IMR-90 (cell line): ENCODE data around the gene RB1. TPM values are rescaled to one million over a fixed set of nuclear protein-coding genes. Genes with fewer than 3 reads are reported as not detected.

Experiments
- ATAC-seq: fragments of 200-7000 bp; cut with Tn5 transposase; 2 replicates; pipeline ENCODE4 v1.9.1; 2020; ENCODE audit warnings: low read depth, mild to moderate bottlenecking, moderate library complexity
- BruUV-seq: library from RNA; stranded (reverse); fragments of 400-500 nt; replicated peaks from 2 replicates; lab custom pipeline; 2021; lab: Mats Ljungman, UMichigan
- CTCF ChIA-PET: fragments of 300-600 bp; formaldehyde crosslinking; extraction: SDS; loops from one replicate; lab custom pipeline; 2021; ENCODE audit warnings: antibody characterized with exemption; lab: Yijun Ruan, JAX
- POLR2A ChIA-PET: fragments of 300-600 bp; sonication (Branson Sonifier 250); formaldehyde crosslinking; loops from one replicate; lab custom pipeline; 2022; ENCODE audit warnings: antibody characterized with exemption; ENCODE audit not compliant: unreplicated experiment; lab: Charles Lee
- DNase-seq: peaks from one replicate; pipeline ENCODE4 v3.0.0; 2013
- H2AFZ ChIP-seq: replicated peaks from 2 replicates; pipeline ENCODE3; 2013; ENCODE audit warnings: low read length, mild to moderate bottlenecking; ENCODE audit not compliant: poor library complexity
- H2AK5ac ChIP-seq: 2 replicates; pipeline ENCODE4 v1.6.1; 2013; ENCODE audit warnings: low read depth, low read length, inconsistent platforms
- H2AK9ac ChIP-seq: replicated peaks from 2 replicates; pipeline ENCODE3; 2013; ENCODE audit warnings: mild to moderate bottlenecking, low read depth, low read length, moderate library complexity; ENCODE audit not compliant: poor library complexity
- H2BK120ac ChIP-seq: 2 replicates; pipeline ENCODE4 v1.6.1; 2013; ENCODE audit warnings: low read depth, low read length, inconsistent platforms
- H2BK15ac ChIP-seq: 3 replicates; pipeline ENCODE4 v1.6.1; 2013; ENCODE audit warnings: low read depth, low read length, inconsistent platforms
- H2BK20ac ChIP-seq: 2 replicates; pipeline ENCODE4 v1.6.1; 2013; ENCODE audit warnings: low read depth, mild to moderate bottlenecking, inconsistent platforms, low read length, moderate library complexity
- H2BK5ac ChIP-seq: 2 replicates; pipeline ENCODE4 v1.6.1; 2013; ENCODE audit warnings: mild to moderate bottlenecking, low read depth, low read length, inconsistent platforms; ENCODE audit not compliant: poor library complexity, severe bottlenecking
- H3K14ac ChIP-seq: replicated peaks from 2 replicates; pipeline ENCODE4 v1.6.1; 2013; ENCODE audit warnings: low read depth, low read length, inconsistent platforms
- H3K18ac ChIP-seq: 2 replicates; pipeline ENCODE4 v1.6.1; 2013; ENCODE audit warnings: low read depth, low read length, control low read depth
- H3K23ac ChIP-seq: 2 replicates; pipeline ENCODE4 v1.6.1; 2013; ENCODE audit warnings: low read depth, low read length, inconsistent platforms
- H3K27ac ChIP-seq: 2 replicates; pipeline ENCODE4 v1.5.1; 2013; ENCODE audit warnings: mild to moderate bottlenecking, control low read depth, low read length; ENCODE audit not compliant: insufficient read depth
- H3K27me3 ChIP-seq: 2 replicates; pipeline ENCODE4 v1.6.1; 2013; ENCODE audit warnings: low read length; ENCODE audit not compliant: control insufficient read depth, insufficient read depth
- H3K36me3 ChIP-seq: 2 replicates; pipeline ENCODE4 v1.6.1; 2013; ENCODE audit warnings: low read length, mixed read lengths; ENCODE audit not compliant: control insufficient read depth, insufficient read depth
- H3K4ac ChIP-seq: 2 replicates; pipeline ENCODE4 v1.6.1; 2013; ENCODE audit warnings: low read depth, low read length, inconsistent platforms
- H3K4me1 ChIP-seq: 2 replicates; pipeline ENCODE4 v1.6.1; 2013; ENCODE audit warnings: low read length, mixed read lengths; ENCODE audit not compliant: control insufficient read depth, insufficient read depth
- H3K4me2 ChIP-seq: 2 replicates; pipeline ENCODE4 v1.6.1; 2013; ENCODE audit warnings: low read depth, mild to moderate bottlenecking, control low read depth, low read length, moderate library complexity
- H3K4me3 ChIP-seq: 2 replicates; pipeline ENCODE4 v1.5.1; 2013; ENCODE audit warnings: low read depth, mild to moderate bottlenecking, control low read depth, low read length, moderate library complexity; ENCODE audit not compliant: insufficient read depth
- H3K56ac ChIP-seq: 2 replicates; pipeline ENCODE4 v1.6.1; 2013; ENCODE audit warnings: low read length, inconsistent platforms; ENCODE audit not compliant: insufficient read depth; ENCODE audit errors: extremely low read depth
- H3K79me1 ChIP-seq, 2 experiments: 2 replicates each; pipeline ENCODE4 v1.6.1; 2013; ENCODE audit warnings: low read length in 2 of 2, inconsistent platforms in 1 of 2, low read depth in 1 of 2
- H3K9ac ChIP-seq: 2 replicates; pipeline ENCODE4 v1.6.1; 2013; ENCODE audit warnings: low read depth, low read length, control low read depth
- H3K9me1 ChIP-seq: 2 replicates; pipeline ENCODE4 v1.6.1; 2013; ENCODE audit warnings: low read length, inconsistent platforms; ENCODE audit not compliant: insufficient read depth
- H3K9me3 ChIP-seq: 2 replicates; pipeline ENCODE4 v1.6.1; 2013; ENCODE audit warnings: low read length; ENCODE audit not compliant: control insufficient read depth, insufficient read depth
- H4K20me1 ChIP-seq: 2 replicates; pipeline ENCODE4 v1.6.1; 2013; ENCODE audit warnings: low read length, inconsistent platforms; ENCODE audit not compliant: insufficient read depth
- H4K5ac ChIP-seq: 2 replicates; pipeline ENCODE4 v1.6.1; 2013; ENCODE audit warnings: mild to moderate bottlenecking, low read depth, low read length, control low read depth
- H4K8ac ChIP-seq, 2 experiments: 2 replicates each; pipeline ENCODE4 v1.6.1; 2013; ENCODE audit warnings: low read depth in 2 of 2, low read length in 2 of 2, control low read depth in 1 of 2, inconsistent platforms in 1 of 2
- H4K91ac ChIP-seq: 2 replicates; pipeline ENCODE4 v1.6.1; 2013; ENCODE audit warnings: low read depth, low read length, inconsistent platforms; ENCODE audit not compliant: insufficient read depth
- BHLHE40 ChIP-seq: fragments of 150-350 bp; IDR thresholded peaks from 2 replicates; pipeline ENCODE4 v1.6.1; 2016; ENCODE audit warnings: mild to moderate bottlenecking, low read depth, low read length
- CEBPB ChIP-seq: IDR thresholded peaks from 2 replicates; pipeline ENCODE4 v1.6.1; 2012; ENCODE audit warnings: low read depth, low read length, improper control_type of control experiment
- CHD1 ChIP-seq: IDR thresholded peaks from 2 replicates; pipeline ENCODE4 v1.6.1; 2012; ENCODE audit warnings: low read depth, low read length, improper control_type of control experiment
- FOS ChIP-seq: fragments of 150-350 bp; IDR thresholded peaks from 2 replicates; pipeline ENCODE4 v1.6.1; 2016; ENCODE audit warnings: low read depth, low read length
- MAFK ChIP-seq: IDR thresholded peaks from 2 replicates; pipeline ENCODE4 v1.6.1; 2012; ENCODE audit warnings: low read depth, low read length, improper control_type of control experiment
- MAZ ChIP-seq: IDR thresholded peaks from 2 replicates; pipeline ENCODE4 v1.6.1; 2012; ENCODE audit warnings: low read depth, mild to moderate bottlenecking, low read length, improper control_type of control experiment, moderate library complexity, borderline replicate concordance
- MXI1 ChIP-seq: IDR thresholded peaks from 2 replicates; pipeline ENCODE4 v1.6.1; 2012; ENCODE audit warnings: low read depth, mild to moderate bottlenecking, low read length, moderate library complexity, borderline replicate concordance
- NFE2L2 ChIP-seq: fragments of 150-350 bp; IDR thresholded peaks from 2 replicates; pipeline ENCODE4 v1.6.1; 2016; ENCODE audit warnings: low read depth, mild to moderate bottlenecking, low read length
- POLR2A ChIP-seq: IDR thresholded peaks from 2 replicates; pipeline ENCODE4 v1.6.1; 2012; ENCODE audit warnings: mild to moderate bottlenecking, low read depth, low read length
- RAD21 ChIP-seq: IDR thresholded peaks from 2 replicates; pipeline ENCODE4 v1.6.1; 2012; ENCODE audit warnings: low read length, improper control_type of control experiment
- RCOR1 ChIP-seq: IDR thresholded peaks from 2 replicates; pipeline ENCODE4 v1.6.1; 2012; ENCODE audit warnings: mild to moderate bottlenecking, low read length, improper control_type of control experiment; ENCODE audit not compliant: insufficient replicate concordance
- RFX5 ChIP-seq: IDR thresholded peaks from 2 replicates; pipeline ENCODE4 v1.8.0; 2012; ENCODE audit warnings: low read depth, mild to moderate bottlenecking, low read length, moderate library complexity
- SMC3 ChIP-seq: fragments of 150-350 bp; IDR thresholded peaks from 2 replicates; pipeline ENCODE4 v1.6.1; 2016; ENCODE audit warnings: low read depth, mild to moderate bottlenecking, antibody characterized with exemption, low read length, moderate library complexity
- dilution Hi-C: fragments of 300-500 bp; cut with HindIII; formaldehyde crosslinking; loops from one replicate; pipeline ENCODE4 v1.14.3; 2018; ENCODE audit warnings: low sequenced_read_pairs; ENCODE audit not compliant: unreplicated experiment
- in situ Hi-C: fragments of 300-500 bp; cut with MboI; formaldehyde crosslinking; loops from 3 replicates; pipeline ENCODE4 v1.14.3; 2019; ENCODE audit warnings: low sequenced_read_pairs, inconsistent platforms, mixed read lengths
- intact Hi-C: fragments of 100-400 bp; cut with micrococcal nuclease; formaldehyde crosslinking; loops from 2 replicates; pipeline ENCODE4 v1.10.0; 2022
- polyA plus RNA-seq, 3 experiments: library from polyadenylated mRNA; depleted of rRNA; stranded (reverse); fragments of >200 nt; gene quantifications; 2 replicates each; pipeline ENCODE4 v1.2.3, GENCODE V29; 2012; ENCODE audit warnings: low replicate concordance in 1 of 3
- total RNA-seq: library from RNA; depleted of rRNA; stranded (reverse); fragments of >200 nt; gene quantifications from 2 replicates; pipeline ENCODE4 v1.2.3, GENCODE V29; 2012
- TF ChIP-seq, protein P1 (sequence below): conservative IDR thresholded peaks from 2 replicates; pipeline ENCODE4 v1.5.1; 2012; ENCODE audit warnings: mild to moderate bottlenecking, low read depth, low read length, improper control_type of control experiment
- TF ChIP-seq, protein P2 (sequence below): fragments of 150-350 bp; IDR thresholded peaks from 2 replicates; pipeline ENCODE4 v1.6.1; 2016; ENCODE audit warnings: low read depth, mild to moderate bottlenecking, low read length, moderate library complexity, borderline replicate concordance
- TF ChIP-seq, protein P3 (sequence below): fragments of 150-350 bp; IDR thresholded peaks from 2 replicates; pipeline ENCODE4 v1.6.1; 2017; ENCODE audit warnings: mild to moderate bottlenecking, antibody characterized with exemption, low read length, low read depth

The RB1 gene
- total and polyA plus RNA-seq, 2 of the 4 experiments (the other 2 are of a cell fraction): 11.4 to 15.4 TPM

DNA sequence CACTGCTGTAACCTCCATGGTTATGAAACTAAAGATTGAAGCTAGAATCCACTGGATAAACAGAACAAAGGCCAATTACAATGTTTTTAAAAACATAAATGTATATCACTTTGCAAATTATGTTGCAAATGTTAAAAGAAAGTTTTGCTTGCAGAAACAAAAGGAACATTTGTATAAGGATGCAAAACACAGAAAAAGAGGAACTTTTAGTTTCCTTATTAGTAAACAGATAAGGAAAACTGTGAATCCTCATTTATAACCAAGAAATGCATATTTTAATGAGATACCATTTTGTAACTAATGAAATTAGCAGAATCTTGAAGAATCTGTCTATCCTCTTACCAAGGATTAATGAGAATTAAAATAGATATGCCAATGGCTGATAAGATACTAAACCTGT, 77.0 kb downstream of the RB1 start:
- ATAC-seq (no peak), DNase-seq (no peak)
- no peak overlapping the region for H4K91ac ChIP-seq
- H2BK20ac ChIP-seq: no peak overlapping the region
- in situ Hi-C loops: no loop called here
- 0 out of 2 replicates have a peak, but pooled peaks cover 3% of the 10 kb centered on the region for H3K36me3 ChIP-seq
- H4K20me1 ChIP-seq: no peaks in the 10 kb centered on the region
- no peaks in the 10 kb centered on the region for H3K9me3 ChIP-seq
- no peak overlapping the region for H4K5ac ChIP-seq
- no peak overlapping the region for H2AFZ ChIP-seq
- no peak overlapping the region for H3K4me3 ChIP-seq
- no peaks in the 10 kb centered on the region; a peak in 2 of 4 replicates for H3K79me1 ChIP-seq
- no TSS peak for BruUV-seq
- H3K4me2 ChIP-seq: no peak overlapping the region
- H3K4me1 ChIP-seq: no peaks in the 10 kb centered on the region
- ChIA-PET POLR2A (no interaction called here), CTCF (interaction anchor here (0.6 kb wide), 1 partner anchor 403 kb away, joined by 3 read pairs; no protein-coding TSS in a partner anchor)
- no peak overlapping the region for H3K27ac ChIP-seq
- no peak overlapping the region for H2BK120ac ChIP-seq
- H3K14ac ChIP-seq: no peak overlapping the region
- H2BK15ac ChIP-seq: no peak overlapping the region
- H3K9me1 ChIP-seq: no peaks in the 10 kb centered on the region; the same call in 1 of the 2 replicates
- H4K8ac ChIP-seq: no peak overlapping the region
- no peak overlapping the region for H3K18ac ChIP-seq
- H3K27me3 ChIP-seq: no peaks in the 10 kb centered on the region
- intact Hi-C loops: no loop called here
- no peak overlapping the region for H3K4ac ChIP-seq
- TF ChIP-seq NFE2L2 (no peak), CEBPB (no peak), RCOR1 (no peak), MAZ (no peak), CHD1 (no peak), RFX5 (no peak), SMC3 (no peak), MXI1 (no peak), POLR2A (no peak), FOS (no peak), BHLHE40 (no peak), MAFK (no peak), RAD21 (no peak)
- TF ChIP-seq, protein P1, sequence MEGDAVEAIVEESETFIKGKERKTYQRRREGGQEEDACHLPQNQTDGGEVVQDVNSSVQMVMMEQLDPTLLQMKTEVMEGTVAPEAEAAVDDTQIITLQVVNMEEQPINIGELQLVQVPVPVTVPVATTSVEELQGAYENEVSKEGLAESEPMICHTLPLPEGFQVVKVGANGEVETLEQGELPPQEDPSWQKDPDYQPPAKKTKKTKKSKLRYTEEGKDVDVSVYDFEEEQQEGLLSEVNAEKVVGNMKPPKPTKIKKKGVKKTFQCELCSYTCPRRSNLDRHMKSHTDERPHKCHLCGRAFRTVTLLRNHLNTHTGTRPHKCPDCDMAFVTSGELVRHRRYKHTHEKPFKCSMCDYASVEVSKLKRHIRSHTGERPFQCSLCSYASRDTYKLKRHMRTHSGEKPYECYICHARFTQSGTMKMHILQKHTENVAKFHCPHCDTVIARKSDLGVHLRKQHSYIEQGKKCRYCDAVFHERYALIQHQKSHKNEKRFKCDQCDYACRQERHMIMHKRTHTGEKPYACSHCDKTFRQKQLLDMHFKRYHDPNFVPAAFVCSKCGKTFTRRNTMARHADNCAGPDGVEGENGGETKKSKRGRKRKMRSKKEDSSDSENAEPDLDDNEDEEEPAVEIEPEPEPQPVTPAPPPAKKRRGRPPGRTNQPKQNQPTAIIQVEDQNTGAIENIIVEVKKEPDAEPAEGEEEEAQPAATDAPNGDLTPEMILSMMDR: no peak
- TF ChIP-seq, protein P2, sequence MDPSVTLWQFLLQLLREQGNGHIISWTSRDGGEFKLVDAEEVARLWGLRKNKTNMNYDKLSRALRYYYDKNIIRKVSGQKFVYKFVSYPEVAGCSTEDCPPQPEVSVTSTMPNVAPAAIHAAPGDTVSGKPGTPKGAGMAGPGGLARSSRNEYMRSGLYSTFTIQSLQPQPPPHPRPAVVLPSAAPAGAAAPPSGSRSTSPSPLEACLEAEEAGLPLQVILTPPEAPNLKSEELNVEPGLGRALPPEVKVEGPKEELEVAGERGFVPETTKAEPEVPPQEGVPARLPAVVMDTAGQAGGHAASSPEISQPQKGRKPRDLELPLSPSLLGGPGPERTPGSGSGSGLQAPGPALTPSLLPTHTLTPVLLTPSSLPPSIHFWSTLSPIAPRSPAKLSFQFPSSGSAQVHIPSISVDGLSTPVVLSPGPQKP: no peak
- TF ChIP-seq, protein P3, sequence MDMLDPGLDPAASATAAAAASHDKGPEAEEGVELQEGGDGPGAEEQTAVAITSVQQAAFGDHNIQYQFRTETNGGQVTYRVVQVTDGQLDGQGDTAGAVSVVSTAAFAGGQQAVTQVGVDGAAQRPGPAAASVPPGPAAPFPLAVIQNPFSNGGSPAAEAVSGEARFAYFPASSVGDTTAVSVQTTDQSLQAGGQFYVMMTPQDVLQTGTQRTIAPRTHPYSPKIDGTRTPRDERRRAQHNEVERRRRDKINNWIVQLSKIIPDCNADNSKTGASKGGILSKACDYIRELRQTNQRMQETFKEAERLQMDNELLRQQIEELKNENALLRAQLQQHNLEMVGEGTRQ: no peak
- no peak overlapping the region for H3K56ac ChIP-seq
- no peak overlapping the region for H2AK5ac ChIP-seq
- dilution Hi-C loops: no loop called here
- H3K23ac ChIP-seq: no peak overlapping the region
- no peak overlapping the region for H3K9ac ChIP-seq
- no peak overlapping the region for H2BK5ac ChIP-seq
- no peak overlapping the region for H2AK9ac ChIP-seq
